NCI-H69 (cell line): ENCODE measurements around the gene TEX11.
"Not testable (repeated sequence)": the region's sequence is repeated elsewhere in the genome, so short reads cannot be mapped to it uniquely, and the experiment has no call there.

ENCODE experiments used
- DNase-seq: peaks from one replicate; lab custom pipeline; 2025; lab: John Stamatoyannopoulos, UW

TEX11 gene

DNA sequence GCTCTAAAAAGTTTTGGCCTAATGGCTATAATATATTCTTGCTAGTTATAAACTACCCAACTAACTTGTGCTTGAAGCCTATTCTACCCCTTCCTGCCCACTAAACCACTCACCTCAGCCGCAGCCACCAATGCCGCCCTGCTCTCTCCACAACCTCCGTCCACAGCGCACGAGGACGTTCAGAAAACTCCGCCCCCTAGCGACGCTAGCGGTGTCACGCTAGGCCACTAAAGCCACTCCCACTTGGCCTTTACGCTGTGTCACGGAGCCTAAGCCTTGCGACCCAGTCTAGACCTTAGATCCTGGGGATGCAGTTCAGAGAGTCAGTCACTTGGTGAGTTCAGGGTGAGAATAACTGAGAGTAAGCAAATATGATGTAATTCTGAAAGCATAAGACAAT lies at the start of gene TEX11:
TEX11 (minus strand) TSS at position 171 of the 400 bp plus-strand sequence. CDS start 922 bp downstream, outside the sequence.
- no peak for DNase-seq

DNA sequence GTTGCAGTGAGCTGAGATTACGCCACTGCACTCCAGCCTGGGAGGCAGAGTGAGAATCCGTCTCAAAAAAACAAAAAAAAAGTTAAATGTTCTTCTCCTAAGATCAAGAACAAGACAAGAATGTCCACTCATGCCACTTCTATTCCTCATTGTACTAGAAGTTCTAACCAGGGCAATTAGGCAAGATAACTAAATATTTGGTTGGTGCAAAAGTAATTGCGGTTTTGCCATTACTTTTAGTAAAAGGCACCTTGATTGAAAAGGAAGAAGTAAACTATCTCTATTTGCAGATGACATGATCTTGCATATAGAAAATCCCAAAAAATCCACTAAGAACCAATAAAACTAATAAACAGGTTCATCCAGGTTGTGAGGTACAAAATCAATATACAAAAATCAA lies 46.4 kb upstream of the TEX11 start:
- no peak for DNase-seq

DNA sequence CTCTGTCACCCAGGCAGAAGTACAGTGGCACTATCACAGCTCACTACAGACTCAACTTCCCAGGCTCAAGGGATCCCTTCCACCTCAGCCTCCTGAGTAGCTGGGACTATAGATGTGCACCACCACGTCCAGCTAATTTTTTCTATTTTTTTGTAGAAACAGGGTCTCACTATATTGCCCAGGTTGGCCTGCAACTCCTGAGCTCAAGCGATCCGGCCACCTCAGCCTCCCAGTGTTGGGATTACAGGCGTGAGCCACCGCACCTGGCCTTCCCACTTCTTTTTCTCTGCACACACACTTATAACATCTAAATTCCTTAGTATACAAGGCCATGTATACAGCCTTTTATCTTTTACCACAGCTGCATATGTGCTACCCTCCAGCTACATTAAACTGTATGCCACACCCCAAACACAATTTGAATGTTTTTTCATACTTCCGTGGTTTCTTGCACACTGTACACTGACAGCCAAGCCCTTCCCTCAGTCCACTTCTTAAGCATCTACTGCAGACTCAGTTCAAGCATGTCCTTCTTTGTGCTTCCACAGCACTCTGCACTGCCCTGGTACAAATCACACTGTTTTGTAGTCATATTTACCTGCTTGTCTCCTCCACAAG lies 15.9 kb upstream of the TEX11 start:
- no peak for DNase-seq

DNA sequence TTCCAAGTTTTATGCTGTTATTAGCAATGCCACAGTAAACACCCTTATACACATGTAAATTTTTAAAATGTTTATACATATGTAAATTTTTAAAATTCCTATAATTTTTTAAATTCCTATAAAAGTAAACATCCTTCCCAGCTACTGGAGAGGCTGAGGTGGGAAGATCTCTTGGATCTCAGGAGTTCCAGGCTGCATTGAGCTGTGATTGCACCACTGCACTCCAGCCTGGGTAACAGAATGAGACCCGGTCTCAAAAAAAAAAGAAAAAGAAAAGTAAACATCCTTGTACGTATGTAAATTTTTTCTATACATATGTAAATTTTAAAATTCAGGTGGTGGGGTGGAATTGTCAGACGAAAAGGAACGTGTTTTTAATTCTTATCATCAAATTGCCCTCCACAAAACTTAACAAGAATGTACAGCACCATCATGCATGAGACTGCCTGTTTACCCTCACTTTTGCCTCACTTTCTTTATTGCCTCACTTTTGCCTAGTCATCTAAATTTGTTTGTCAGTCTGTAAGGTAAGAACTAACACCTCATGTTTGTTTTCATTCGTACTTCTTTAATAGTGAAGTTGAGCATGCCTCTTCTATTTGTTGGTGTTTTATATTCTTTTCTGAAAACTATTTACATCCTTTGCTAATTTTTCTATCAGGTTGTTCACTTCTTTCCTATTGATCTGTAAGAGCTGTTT lies 14.4 kb upstream of the TEX11 start:
- no peak for DNase-seq

DNA sequence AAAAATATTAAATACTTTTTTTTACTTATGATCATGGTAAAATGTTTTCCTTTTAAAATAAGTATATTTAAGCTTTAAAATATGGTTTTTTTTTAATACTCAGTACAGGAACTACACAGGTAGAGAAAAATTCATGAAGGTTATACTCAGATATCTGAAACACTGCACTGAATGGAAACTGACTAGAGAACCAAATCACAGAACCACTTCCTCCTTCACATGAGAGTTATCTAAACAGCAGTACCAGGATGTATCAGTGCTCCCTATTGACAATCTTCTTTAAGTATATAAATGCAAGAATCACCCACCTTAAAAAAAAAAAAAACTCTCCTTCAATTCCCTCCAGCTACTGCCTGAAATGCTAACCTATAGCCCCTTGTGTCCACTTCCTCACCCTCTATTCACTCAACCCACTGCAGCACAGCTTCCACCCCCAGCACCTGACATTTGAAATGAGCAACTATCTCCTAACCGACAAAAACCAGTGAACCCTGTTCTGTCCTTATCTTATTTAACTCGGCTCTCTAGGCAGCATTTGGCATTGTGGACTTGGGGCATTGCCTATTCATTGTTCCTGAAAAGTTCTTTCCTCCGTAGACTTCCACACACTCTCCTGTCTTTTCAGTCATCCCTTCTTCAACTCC lies 13.3 kb upstream of the TEX11 start:
- no peak for DNase-seq

DNA sequence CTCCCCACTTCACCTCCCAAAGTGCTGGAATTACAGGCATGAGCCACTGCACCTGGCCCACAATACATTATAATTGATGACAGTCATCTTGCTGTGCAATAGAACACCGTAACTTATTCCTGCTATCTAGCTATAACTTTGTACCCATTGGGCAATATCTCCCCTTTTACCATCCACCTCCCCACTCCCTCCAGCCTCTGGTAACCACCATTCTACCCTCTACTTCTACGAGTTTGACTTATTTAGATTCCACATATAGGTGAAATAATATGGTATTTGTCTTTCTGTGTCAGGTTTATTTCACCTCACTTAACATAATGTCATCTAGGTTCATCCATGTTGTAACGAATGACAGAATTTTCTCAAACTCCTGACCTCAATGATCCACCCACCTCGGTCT lies 8.2 kb upstream of the TEX11 start:
- DNase-seq: no peak

DNA sequence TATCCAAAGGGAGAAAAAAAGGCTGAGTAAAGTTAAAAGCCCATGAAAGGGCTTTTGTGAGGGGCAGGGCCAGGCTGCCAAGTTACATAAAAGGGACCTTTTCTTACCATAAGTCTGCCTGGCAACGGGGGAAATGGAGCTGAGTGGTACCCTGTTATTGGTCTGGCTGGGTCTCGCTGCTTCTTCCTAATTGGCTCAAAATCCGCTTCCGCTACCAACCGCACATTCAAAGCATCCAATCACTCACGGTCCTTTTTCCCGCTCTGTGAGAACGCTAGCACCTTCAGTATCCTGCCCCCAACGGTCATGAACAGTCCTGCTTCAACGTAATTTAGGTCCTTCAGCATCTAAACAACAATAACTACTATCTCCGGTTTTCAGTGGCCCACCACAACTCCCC lies 611 bp downstream of the TEX11 start:
- no peak for DNase-seq

DNA sequence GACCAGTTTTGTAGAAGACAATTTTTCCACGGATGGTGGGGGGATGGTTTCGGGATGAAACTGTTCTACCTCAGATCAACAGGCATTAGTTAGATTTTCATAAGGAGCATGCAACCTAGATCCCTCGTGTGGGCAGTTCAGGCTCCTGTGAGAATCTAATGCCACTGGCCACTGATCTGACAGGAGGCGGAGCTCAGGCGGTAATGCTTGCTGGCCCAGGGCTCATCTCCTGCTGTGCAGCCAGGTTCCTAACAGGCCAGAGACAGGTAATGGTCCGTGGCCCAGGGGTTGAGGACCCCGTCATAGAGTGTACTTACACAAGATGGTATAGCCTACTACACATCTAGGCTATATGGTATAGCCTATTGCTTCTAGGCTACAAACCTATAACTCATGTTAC lies 7.0 kb downstream of the TEX11 start:
- DNase-seq: no peak

DNA sequence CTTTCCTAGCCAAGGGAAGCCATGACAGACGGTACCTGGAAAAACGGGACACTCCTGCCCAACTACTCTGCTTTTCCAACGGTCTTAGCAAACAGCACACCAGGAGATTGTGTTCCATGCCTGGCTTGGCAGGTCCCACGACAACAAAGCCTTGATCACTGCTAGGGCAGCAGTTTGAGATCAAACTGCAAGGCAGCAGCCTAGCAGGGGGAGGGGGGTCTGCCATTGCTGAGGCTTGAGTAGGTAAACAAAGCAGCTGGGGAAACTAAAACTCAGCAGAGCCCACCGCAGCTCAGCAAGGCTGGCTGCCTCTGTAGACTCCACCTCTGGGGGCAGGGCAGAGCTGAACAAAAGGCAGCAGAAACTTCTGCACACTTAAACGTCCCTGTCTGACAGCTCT lies 18.1 kb downstream of the TEX11 start:
- DNase-seq: not testable (repeated sequence)

DNA sequence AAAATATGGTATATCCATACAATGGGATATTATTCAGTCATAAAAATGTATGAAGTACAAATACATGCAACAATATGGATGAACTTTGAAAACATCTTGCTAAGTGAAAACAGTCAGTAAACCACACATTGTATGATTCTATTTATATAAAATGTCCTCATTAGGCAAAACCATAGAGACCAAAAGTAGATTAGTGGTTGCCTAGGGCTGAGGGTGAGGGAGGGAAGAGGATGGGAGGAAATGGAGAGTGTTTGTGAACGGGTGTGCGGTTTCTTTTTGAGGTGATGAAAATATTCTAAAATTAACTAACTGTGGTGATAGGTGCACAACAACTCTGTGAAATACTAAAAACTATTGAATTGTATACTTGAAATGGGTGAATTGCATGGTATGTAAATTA lies 29.6 kb downstream of the TEX11 start:
- no peak for DNase-seq

DNA sequence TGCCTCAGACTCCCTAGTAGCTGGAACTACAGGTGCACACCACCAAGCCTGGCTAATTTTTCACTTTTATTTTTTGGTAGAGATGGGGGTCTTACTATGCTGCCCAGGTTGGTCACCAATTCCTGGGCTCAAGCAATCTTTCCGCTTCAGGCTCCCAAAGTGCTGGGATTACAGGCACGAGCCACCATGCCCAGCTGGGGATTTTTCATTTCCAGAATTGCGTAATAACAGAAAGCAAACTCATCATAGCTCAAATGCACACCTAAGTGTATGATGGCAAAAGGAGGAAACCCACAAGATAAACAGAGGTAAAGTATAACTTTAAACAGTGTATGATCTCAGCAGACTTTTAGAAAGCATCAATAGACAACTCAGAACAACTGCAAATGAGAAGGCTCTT lies 56.2 kb downstream of the TEX11 start:
- DNase-seq: no peak

DNA sequence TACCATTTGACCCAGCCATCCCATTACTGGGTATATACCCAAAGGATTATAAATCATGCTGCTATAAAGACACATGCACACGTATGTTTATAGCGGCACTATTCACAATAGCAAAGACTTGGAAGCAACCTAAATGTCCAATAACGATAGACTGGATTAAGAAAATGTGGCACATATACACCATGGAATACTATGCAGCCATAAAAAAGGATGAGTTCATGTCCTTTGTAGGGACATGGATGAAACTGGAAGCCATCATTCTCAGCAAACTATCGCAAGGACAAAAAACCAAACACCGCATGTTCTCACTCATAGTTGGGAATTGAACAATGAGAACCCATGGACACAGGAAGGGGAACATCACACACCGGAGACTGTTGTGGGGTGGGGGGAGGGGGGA lies 64.4 kb downstream of the TEX11 start:
- DNase-seq: not testable (repeated sequence)

DNA sequence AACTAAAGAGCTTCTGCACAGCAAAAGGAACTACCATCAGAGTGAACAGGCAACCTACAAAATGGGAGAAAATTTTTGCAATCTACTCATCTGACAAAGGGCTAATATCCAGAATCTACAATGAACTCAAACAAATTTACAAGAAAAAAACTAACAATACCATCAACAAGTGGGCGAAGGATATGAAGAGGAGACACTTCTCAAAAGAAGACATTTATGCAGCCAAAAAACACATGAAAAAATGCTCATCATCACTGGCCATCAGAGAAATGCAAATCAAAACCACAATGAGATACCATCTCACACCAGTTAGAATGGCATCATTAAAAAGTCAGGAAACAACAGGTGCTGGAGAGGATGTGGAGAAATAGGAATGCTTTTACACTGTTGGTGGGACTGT lies 64.9 kb downstream of the TEX11 start:
- DNase-seq: not testable (repeated sequence)

DNA sequence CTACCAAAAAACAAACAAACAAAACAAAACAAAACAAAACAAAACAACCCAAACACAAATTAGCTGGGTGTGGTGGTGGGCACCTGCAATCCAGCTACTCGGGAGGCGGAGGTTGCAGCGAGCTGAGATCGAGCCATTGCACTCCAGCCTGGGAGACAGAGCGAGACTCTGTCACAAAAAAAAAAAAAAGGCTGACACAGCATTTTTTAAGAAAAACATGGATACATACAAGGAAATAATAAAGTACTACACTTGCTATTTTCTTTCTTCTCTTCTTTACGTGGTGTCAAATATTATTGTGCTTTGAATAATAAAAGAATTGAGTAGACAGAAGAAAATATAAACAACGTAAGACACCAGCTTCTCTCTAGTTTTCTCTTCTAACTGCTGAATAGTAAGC lies 73.9 kb downstream of the TEX11 start:
- no peak for DNase-seq

DNA sequence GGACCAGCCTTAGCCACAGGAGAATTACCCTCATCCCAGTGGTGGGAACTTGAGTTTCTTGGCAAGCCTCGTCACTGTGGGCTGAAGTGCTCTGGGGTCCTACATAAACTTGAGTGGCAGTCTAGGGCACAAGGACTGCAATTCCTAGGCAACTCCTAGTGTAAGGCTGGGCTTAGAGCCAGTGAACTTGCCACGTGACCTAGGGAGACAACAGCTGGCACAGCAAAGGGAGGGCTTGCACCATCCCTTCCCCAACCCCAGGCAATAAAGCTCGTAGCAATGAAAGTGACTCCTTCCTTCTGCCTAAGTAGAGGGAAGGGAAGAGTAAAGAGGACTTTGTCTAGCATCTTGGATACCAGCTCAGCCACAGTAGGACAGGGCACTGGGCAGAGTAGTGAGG lies 81.8 kb downstream of the TEX11 start:
- peak; percentile 3 for DNase-seq

DNA sequence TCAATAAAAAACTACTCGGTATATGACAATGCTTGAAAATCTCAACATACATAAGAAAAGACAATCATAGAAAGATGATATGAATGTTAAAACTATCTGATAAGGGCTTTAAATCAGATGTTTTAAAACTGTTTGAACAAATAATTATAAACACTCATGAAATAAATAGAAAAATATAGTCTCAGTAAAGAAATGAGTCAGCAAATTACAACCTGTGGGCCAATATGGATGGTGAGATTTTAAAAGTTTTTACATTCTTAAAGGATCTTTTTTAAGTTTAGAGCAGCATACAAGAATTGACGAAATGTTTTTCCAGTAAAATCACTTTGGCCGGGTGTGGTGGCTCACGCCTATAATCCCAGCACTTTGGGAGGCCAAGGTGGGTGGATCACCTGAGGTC lies 83.1 kb downstream of the TEX11 start:
- DNase-seq: no peak

DNA sequence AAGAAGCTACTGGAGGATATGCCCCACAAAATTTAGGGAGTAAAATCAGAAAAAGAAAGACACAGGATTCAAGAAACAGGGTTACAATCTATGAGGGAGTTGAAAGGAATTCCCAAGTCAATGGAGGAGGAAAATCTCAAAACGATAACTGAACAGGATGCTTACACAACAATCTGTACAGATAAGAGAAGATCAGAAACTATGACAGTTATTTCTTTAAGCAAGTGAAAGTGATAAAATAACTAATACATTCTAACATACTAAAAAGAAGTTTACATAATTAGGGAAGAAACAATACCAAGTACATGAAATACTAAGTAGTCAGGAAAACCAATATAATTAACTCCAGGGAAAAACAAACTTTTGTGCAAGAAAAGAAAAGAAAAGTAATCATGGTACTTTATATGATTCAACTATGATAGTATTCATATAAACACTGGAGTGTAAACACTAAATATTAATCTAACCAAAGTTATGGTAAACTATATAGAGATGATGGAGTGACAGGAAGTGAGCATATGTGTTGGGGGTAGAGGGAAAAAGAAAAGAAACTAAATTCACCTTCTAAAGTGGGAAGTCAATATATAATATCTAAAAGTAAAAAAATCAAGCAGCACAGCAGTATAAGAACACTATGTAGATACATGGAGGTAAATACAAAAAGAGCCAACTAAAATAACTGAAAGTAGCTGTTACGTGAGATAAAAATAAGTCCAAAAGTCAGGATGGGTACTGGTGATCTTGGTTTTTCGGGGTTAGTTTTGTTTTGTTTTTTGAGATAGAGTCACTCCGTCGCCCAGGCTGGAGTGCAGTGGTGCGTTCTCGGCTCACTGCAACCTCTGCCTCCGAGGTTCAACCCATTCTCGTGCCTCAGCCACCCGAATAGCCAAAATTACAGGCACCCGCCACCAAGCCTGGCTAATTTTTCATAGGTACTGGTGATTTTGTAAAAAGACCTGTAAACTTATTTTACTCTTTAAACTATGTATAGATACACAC lies 99.3 kb downstream of the TEX11 start:
- DNase-seq: no peak

DNA sequence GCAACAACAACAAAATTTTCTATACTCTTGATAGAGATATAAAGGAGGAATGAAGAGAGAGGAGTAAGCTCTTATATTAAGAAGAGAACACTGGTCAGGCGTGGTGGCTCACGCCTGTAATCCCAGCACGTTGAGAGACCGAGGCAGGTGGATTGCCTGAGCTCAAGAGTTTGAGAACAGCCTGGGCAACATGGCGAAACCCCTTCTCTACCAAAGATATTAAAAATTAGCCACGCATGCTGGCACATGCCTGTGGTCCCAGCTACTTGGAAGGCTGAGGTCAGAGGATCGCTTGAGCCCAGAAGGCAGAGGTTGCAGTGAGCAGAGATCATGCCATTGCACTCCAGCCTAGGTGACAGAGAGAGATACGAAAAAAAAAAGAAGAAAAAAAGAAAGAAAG lies 102.4 kb downstream of the TEX11 start:
- no peak for DNase-seq

DNA sequence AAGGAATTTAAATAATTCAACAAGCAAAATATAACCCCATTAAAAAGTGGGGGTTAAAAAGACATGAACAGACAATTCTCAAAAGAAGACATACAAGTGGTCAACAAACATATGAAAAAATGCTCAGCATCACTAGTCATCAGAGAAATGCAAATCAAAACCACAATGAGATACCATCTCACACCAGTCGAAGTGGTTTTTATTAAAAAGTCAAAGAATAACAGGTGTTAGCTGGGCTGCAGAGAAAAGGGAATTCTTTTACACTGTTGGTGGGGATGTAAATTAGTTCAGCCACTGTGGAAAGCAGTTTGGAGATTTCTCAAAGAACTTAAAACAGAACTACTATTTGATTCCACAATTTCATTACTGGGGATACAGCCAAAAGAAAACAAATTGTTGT lies 111.8 kb downstream of the TEX11 start:
- not testable (repeated sequence) for DNase-seq

DNA sequence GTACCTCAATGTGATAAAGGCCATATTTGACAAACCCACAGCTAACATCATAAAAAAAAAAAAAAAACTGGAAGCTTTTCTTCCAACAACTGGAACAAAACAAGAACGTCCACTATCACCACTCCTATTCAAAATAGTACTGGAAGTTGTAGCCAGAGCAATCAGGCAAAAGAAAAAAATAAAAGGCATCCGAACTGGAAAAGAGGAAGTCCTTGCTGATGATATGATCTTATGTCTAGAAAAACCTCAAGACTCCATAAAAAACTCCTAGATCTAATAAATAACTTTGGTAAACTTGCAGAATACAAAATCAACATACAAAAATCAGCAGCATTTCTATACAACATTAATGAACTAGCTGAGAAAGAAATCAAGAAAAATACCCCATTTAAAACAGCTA lies 134.3 kb downstream of the TEX11 start:
- DNase-seq: no peak

DNA sequence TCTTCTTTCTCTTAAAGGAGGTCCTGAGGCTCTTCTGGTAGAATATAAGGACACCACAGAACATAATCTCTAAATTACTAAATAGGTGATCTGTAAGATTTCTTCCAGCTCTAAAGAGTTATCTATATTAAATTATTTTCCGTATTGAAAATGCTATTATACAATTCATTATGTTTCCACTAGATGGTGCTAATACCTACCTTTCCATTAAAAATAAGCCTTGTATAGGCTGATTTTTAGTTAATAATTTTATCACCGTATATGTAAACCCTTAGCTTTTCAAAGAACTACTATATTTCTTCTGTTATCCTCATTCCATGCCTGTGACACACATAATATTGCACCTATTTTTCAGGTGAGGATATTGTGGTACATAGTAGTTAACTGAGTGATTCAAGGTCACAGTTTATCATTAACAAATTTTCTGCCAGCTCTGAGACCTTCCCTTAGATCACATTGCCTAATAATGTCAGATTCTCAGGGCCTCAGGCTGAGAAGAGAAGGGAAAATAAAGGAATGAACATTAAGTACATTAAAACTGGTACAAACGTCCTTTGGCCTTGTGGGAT lies 138.8 kb downstream of the TEX11 start:
- peak; percentile 0 for DNase-seq

DNA sequence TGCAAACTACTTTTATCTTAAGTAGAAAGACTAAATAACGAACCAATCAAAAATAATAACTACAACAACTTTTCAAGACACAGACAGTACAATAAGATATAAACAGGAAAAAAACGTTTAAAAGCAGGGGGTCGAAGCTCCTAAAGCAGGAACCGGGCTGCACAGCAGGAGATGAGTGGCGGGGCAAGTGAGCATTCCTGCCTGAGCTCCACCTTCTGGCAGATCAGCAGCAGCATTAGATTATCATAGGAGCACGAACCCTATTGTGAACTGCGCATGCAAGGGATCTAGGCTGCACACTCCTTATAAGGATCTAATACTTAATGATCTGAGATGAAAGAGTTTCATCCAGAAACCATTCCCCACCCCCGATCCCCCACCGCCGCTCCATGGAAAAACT lies 146.2 kb downstream of the TEX11 start:
- DNase-seq: no peak
